GM18858 (cell line): ENCODE results near the gene ATP9B.

Source experiments
- ATAC-seq: cut with Tn5 transposase; IDR thresholded peaks from one replicate; pipeline ENCODE4 v1.9.1; 2021; ENCODE audit not compliant: unreplicated experiment

The ATP9B gene

DNA sequence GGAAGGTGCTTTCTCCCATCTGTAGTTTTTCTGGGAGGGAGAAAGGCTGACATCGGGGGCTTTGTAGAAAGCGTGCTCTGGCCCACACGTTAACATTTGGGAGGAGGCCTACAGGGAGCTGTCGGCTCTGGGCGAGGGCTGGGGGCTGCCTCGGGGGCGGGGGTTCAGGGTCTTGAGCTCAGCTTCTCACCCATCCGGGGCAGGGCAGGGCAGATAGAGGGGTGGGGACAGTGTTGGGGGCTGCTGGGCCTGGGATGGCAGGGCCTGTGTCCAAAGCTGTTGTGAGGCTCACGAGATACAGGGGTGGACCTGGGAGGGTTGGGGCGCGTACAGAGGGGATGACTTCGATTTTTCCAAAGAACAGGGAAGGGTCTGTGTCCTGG lies 353.6 kb downstream of the ATP9B start:
- ATAC-seq: no peak

DNA sequence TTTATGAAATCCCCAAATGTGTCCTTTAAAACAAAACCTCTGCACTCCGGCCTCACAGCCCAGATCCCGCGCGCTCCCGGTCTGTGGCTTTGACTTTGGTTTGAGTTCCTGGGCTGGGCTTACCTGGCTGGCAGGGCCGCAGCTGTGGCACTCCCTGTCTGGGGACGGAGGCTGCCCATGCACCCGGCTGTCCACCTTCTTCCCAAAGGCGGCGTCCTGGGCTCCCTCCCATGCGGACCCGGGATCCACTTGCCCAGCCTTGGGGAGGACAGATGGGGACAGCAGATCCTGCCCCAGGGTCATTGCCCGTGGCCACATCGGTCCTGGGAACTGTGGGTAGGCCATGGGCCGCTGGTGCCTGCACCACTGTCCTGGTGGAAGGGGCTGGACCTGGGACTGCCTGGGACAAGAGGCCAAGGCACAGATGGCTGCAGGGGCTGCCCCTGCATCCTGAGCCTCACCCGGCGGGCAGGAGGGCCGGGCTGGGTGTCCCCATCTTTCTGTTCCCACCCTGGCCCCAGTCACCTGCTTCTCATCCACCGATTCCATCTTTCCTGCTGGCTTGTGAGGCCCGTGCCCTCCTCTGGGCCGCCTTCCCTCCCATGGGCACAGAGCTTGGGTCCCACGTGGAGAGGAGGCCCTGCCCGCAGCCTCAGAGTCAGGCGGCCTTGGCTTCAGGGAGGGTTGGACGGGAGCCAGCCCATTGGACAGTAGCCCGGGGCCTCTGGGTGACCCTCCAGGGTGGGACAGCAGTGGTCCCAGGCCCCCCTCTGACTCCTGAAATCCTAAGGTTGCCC lies 354.2 kb downstream of the ATP9B start:
- no peak for ATAC-seq

DNA sequence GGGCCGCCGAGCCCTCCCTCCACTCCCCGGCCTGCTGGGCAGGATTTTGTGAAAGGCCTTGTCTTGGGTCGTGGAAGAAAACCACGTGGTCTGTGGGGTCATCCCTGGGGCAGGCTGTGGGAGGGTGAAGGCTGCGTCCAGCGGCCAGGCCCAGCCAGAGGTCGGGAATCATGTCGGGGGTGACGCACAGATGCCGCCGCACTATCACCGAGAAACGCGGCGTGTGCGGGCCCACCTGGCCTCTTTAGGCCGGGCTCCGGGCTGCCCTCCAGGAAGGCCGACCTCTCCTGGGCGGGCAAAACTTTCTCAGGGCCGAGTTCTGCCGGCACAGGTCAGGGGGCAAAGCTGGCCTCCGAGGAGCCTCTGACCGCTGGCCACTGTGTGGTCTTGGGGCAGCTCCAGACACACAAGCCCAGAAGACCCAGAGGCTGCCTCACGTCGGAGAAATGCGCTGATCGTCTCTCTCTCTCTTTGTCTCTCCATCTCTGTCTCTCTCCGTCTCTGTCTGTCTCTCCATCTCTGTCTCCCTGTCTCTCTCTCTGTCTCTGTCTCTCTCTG lies 354.9 kb downstream of the ATP9B start:
- no peak for ATAC-seq

DNA sequence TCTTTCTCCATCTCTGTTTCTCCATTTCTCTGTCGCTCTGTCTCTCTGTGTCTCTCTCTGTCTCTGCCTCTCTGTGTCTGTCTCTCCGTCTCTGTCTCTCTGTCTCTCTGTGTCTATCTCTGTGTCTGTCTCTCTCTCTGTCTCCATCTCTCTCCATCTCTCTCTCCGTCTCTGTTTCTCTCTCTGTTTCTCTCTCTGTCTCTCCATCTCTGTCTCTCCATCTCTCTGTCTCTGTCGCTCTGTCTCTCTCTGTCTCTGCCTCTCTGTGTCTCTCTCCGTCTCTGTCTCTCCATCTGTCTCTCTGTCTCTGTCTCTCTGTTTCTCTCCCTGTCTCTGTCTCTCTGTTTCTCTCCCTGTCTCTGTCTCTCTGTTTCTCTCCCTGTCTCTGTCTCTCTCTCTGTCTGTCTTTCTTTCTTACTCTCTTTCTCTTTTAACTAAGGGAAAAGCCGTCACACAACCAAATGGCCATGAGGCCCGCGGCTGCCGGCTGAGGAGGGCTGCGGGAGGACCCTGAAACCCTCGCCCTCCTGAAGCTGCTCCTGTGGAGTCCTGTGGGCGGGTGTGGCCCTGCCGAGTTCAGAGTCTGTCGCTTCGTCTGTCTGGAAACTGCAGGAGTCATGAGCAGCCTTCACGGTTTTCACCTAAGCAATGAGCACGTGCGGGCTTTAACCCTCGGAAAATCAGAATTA lies 355.8 kb downstream of the ATP9B start:
- no peak for ATAC-seq

DNA sequence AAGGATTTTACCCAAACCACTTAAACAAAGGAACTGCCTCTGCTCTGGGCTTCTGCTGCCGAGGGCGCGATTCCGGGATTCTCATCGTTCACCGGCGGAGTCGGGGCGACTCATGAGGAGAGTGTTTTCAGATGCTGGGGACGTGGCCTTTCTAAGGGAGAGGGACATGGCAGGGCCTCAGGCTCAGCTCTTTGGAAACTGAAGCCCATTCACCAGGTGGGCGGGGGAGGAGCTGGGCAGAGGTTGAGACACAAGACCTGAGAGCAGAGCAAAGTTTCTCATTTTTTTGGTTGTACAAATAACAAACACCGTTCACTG lies 356.3 kb downstream of the ATP9B start:
- ATAC-seq: no peak

DNA sequence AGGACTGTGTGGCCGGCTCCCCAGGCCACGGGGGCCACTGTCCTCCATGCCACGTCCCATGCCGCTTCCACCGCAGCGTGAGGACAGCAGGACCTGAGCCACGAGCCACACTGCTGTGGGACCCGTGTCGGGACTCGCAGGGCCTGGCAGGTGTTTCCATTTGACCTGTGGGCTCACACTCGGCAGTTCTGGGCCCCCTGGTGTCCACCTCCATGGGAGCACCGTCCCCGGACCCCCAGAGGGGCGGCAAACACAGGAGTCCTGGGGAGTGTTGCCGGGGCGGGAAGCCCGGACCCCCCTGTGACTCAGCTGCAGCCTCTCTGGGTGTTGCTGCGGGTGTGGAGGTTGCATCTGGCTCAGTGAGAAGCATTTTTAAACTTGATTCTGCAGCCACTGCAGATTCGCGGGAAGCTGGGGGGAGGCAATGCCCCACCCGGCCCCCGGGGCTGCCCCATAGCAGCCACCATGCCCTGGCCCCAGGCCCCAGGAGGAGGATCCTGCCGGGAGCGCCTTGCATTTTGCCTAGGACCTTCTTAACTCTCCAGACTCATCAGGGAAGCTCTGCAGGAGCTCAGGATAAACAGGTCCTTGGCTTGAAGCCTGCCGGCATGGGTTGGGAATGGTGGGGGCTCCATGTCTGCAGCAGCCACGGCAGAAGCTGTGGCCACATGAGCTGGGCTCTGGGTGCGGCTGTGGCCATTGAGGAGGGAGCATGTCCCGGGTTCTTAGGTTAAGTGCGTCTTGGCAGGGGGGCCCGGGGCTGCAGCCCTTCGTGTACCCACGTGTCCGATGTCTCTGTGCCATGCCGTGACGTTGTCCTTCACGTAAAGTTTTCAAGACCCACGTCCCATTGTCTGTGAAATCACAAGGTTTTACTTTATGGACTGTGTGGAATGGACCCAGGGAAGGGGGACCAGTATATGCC lies 357.4 kb downstream of the ATP9B start:
- ATAC-seq: no peak

DNA sequence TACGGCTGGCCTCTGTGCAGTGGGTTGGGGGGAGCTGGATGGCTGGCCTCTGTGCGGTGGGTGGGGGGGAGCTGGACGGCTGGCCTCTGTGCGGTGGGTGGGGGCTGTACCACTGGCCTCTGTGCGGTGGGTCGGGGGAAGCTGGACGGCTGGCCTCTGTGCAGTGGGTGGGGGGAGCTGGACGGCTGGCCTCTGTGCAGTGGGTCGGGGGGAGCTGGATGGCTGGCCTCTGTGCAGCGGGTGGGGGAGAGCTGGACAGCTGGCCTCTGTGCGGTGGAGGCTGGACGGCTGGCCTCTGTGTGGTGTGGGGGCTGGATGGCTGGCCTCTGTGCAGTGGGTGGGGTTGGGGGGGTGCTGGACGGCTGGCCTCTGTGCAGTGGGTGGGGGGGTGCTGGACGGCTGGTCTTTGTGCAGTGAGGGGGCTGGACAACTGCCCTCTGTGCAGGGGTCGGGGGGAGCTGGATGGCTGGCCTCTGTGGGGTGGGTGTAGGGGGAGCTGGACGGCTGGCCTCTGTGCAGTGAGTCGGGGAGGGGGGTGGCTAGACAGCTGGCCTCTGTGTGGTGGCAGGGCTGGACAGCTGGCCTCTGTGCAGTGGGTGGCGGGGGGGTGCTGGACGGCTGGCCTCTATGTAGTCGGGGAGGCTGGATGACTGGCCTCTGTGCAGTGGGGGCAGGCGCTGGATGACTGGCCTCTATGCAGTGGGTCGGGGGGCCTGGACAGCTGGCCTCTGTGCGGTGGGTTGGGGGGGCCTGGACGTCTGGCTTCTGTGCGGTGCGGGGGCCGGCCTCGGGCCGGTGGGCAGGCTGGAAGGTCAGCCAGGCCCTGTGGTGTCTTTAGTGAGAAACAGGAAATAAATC lies 358.4 kb downstream of the ATP9B start:
- no peak for ATAC-seq
